T-helper 1 cell treated with Interleukin-12 subunit alpha and Interleukin-12 subunit beta and Interleukin-4 antibody, amounts not matched to agents 30 ng/mL and 1 ng/mL, for 36 hours (primary cell): Measurements from ENCODE around the gene TGFBR3. TPM values are rescaled to one million over a fixed set of nuclear protein-coding genes. Genes with fewer than 3 reads are reported as not detected.

Source experiments
- intact Hi-C: fragments of 100-400 bp; cut with micrococcal nuclease; formaldehyde crosslinking; loops from one replicate; pipeline ENCODE4 v1.15.1; 2024
- total RNA-seq: library from RNA; stranded (reverse); gene quantifications from 2 replicates; pipeline ENCODE4 v1.2.3, GENCODE V29; 2022

Gene TGFBR3
- 12.9 and 15.0 TPM in 2 replicates for total RNA-seq

- intact Hi-C loops, result loop anchor here (1.0 to 5.0 kb wide), 8 partner anchors 9 to 411 kb away; partner anchors contain the start of genes BTBD8, GLMN and RPAP2
Measured at GRCh38 chr1:91885716-91886506, at the start of gene TGFBR3. TGFBR3 (minus strand) TSS chr1:91886151; CDS start chr1:91861531, 24,620 bp downstream.

GRCh38 chr1:91929250-91929649 is 43.3 kb upstream of the TGFBR3 start:
- intact Hi-C loops, result loop anchor here (5.0 kb wide), 1 partner anchor 527 kb away; the partner anchor contains the start of gene HFM1

- intact Hi-C loops, result loop anchor here (5.0 kb wide), 1 partner anchor 526 kb away; the partner anchor contains the start of gene HFM1
Measured at GRCh38 chr1:91928026-91928425, 42.1 kb upstream of the TGFBR3 start.

GRCh38 chr1:91925644-91926435 is 39.9 kb upstream of the TGFBR3 start:
- intact Hi-C loops, result loop anchor here (1.0 to 5.0 kb wide), 2 partner anchors 485 to 524 kb away; partner anchors contain the start of gene HFM1

- intact Hi-C loops, result no loop called here
Measured at GRCh38 chr1:91924146-91924545, 38.2 kb upstream of the TGFBR3 start.

GRCh38 chr1:91919962-91920361 is 34.0 kb upstream of the TGFBR3 start:
- intact Hi-C loops, result no loop called here

- intact Hi-C loops, result no loop called here
Measured at GRCh38 chr1:91916811-91917460, 31.0 kb upstream of the TGFBR3 start.

- intact Hi-C loops, result no loop called here
Measured at GRCh38 chr1:91916046-91916445, 30.1 kb upstream of the TGFBR3 start.

- intact Hi-C loops, result no loop called here
Measured at GRCh38 chr1:91913018-91913417, 27.1 kb upstream of the TGFBR3 start.

GRCh38 chr1:91912266-91912665 is 26.3 kb upstream of the TGFBR3 start:
- intact Hi-C loops, result no loop called here

GRCh38 chr1:91901231-91901630 is 15.3 kb upstream of the TGFBR3 start:
- intact Hi-C loops, result no loop called here

- intact Hi-C loops, result no loop called here
Measured at GRCh38 chr1:91900562-91900961, 14.6 kb upstream of the TGFBR3 start.

- intact Hi-C loops, result no loop called here
Measured at GRCh38 chr1:91897016-91897415, 11.1 kb upstream of the TGFBR3 start.

GRCh38 chr1:91895832-91896556 is 10.0 kb upstream of the TGFBR3 start:
- intact Hi-C loops, result no loop called here

- intact Hi-C loops, result no loop called here
Measured at GRCh38 chr1:91894036-91894761, 8.2 kb upstream of the TGFBR3 start.

- intact Hi-C loops, result no loop called here
Measured at GRCh38 chr1:91891969-91892368, 6.0 kb upstream of the TGFBR3 start.

- intact Hi-C loops, result no loop called here
Measured at GRCh38 chr1:91891454-91891853, 5.5 kb upstream of the TGFBR3 start.

GRCh38 chr1:91889717-91890459 is 3.9 kb upstream of the TGFBR3 start:
- intact Hi-C loops, result loop anchor here (5.0 kb wide), 3 partner anchors 178 to 407 kb away; partner anchors contain the start of genes BTBD8, GLMN and RPAP2

- intact Hi-C loops, result loop anchor here (1.0 to 5.0 kb wide), 7 partner anchors 8 to 412 kb away; partner anchors contain the start of genes BTBD8, GLMN and RPAP2
Measured at GRCh38 chr1:91885213-91885715, 687 bp downstream of the TGFBR3 start.
